Loucy (cell line): ENCODE data around the gene ADRM1.

Experiments used
- H2AFZ ChIP-seq: fragments of 200-600 bp; sonication (generic); 2 replicates; pipeline ENCODE4 v1.6.0; 2016; ENCODE audit warnings: antibody characterized with exemption, mild to moderate bottlenecking, low read length, moderate library complexity
- H3F3A ChIP-seq: fragments of 200-600 bp; 2 replicates; pipeline ENCODE4 v1.6.0; 2016; ENCODE audit warnings: antibody characterized with exemption, low read depth, mild to moderate bottlenecking
- H3K27me3 ChIP-seq: fragments of 200-600 bp; sonication (generic); 2 replicates; pipeline ENCODE4 v1.6.1; 2014; ENCODE audit warnings: low read length, mild to moderate bottlenecking; ENCODE audit not compliant: insufficient read depth, poor library complexity, severe bottlenecking
- H3K36me3 ChIP-seq: fragments of 200-600 bp; sonication (generic); 2 replicates; pipeline ENCODE4 v1.6.1; 2016; ENCODE audit warnings: low read length; ENCODE audit not compliant: insufficient read depth
- H3K4me1 ChIP-seq: fragments of 200-600 bp; sonication (generic); 2 replicates; pipeline ENCODE4 v1.5.1; 2014; ENCODE audit warnings: low read length, mild to moderate bottlenecking; ENCODE audit not compliant: insufficient read depth, poor library complexity, severe bottlenecking
- H3K4me2 ChIP-seq: fragments of 200-600 bp; sonication (generic); 2 replicates; pipeline ENCODE4 v1.6.0; 2014; ENCODE audit warnings: antibody characterized with exemption, low read length, low read depth, mild to moderate bottlenecking; ENCODE audit not compliant: poor library complexity, severe bottlenecking
- H3K4me3 ChIP-seq: fragments of 200-600 bp; sonication (generic); 2 replicates; pipeline ENCODE4 v1.5.1; 2014; ENCODE audit warnings: low read length, mild to moderate bottlenecking, mixed read lengths; ENCODE audit not compliant: poor library complexity, severe bottlenecking
- H3K79me2 ChIP-seq: fragments of 200-600 bp; sonication (generic); 2 replicates; pipeline ENCODE4 v1.6.1; 2014; ENCODE audit warnings: low read length; ENCODE audit not compliant: insufficient read depth
- H3K9ac ChIP-seq: fragments of 200-600 bp; sonication (generic); 2 replicates; pipeline ENCODE4 v1.6.0; 2014; ENCODE audit warnings: mild to moderate bottlenecking, low read depth, low read length, moderate library complexity; ENCODE audit not compliant: poor library complexity, severe bottlenecking
- H3K9me2 ChIP-seq: fragments of 200-600 bp; sonication (generic); replicated peaks from 2 replicates; pipeline ENCODE4 v1.6.1; 2016; ENCODE audit warnings: low read depth, low read length, mixed read lengths
- H3K9me3 ChIP-seq: fragments of 200-600 bp; sonication (generic); 2 replicates; pipeline ENCODE4 v1.6.1; 2014; ENCODE audit warnings: mild to moderate bottlenecking, antibody characterized with exemption, low read length, low read depth; ENCODE audit not compliant: insufficient read depth
- H4K20me1 ChIP-seq: fragments of 200-600 bp; sonication (generic); 2 replicates; pipeline ENCODE4 v1.6.0; 2014; ENCODE audit warnings: antibody characterized with exemption, low read length, mild to moderate bottlenecking; ENCODE audit not compliant: insufficient read depth, poor library complexity, severe bottlenecking
- CTCF ChIP-seq: fragments of 200-600 bp; sonication (generic); conservative IDR thresholded peaks from 2 replicates; pipeline ENCODE4 v1.5.1; 2014; ENCODE audit warnings: mild to moderate bottlenecking, antibody characterized with exemption, low read length
- EZH2phosphoT487 ChIP-seq: fragments of 200-600 bp; IDR thresholded peaks from 2 replicates; pipeline ENCODE4 v1.6.1; 2018; ENCODE audit warnings: antibody characterized with exemption, mild to moderate bottlenecking, moderate library complexity, borderline replicate concordance

ADRM1 gene

DNA sequence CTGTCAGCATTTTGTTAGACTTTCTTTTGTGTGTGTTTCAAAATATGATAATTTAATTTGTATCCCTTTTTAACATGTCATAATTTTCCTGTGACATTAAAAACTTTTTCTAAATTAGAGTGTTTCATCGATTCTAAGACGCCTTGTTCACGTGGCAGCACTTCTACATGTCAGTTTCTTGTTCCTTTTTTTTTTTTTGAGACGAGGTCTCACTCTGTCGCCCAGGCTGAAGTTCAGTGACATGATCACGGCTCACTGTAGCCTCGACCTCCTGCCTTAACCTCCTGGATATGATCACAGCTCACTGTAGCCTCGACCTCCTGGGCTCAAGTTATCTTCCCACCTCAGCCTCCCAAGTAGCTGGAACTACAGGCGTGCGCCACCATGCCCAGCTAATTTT lies 27.6 kb upstream of the ADRM1 start:
- no peak overlapping the region for H3K4me2 ChIP-seq
- H3K9me3 ChIP-seq = no peaks in the 10 kb centered on the region
- H3K9ac ChIP-seq = no peak overlapping the region
- H3K4me1 ChIP-seq = no peaks in the 10 kb centered on the region
- peaks cover 68% of the 10 kb centered on the region; the same call in 1 of the 2 replicates for H3K36me3 ChIP-seq
- no peaks in the 10 kb centered on the region for H3K27me3 ChIP-seq
- H3K4me3 ChIP-seq = no peak overlapping the region
- H2AFZ ChIP-seq = no peak overlapping the region
- no peaks in the 10 kb centered on the region for H3K9me2 ChIP-seq
- no peak for TF ChIP-seq EZH2phosphoT487
- no peak for TF ChIP-seq CTCF
- no peaks in the 10 kb centered on the region for H4K20me1 ChIP-seq
- no peaks in the 10 kb centered on the region for H3F3A ChIP-seq
- H3K79me2 ChIP-seq = no peaks in the 10 kb centered on the region

DNA sequence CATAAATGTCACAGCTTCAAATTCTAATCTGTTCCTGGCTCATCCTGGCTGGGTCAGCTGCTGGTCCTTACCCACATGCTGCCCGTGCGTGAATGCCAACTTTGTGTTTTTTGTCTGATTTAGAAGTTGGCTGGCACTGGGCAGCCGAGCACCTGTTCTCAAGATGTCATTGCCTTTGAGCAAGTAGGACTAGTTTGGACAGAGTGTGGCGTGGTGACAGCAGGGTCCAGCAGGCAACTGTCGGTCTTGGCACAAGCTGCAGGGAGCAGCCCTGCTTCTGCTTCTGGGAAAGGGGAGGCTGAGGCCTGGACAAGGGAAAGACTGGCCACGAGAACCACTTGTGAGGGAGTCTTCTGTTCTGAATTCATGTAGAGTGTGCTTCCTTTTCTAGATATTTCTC lies 26.4 kb upstream of the ADRM1 start:
- no peak overlapping the region for H2AFZ ChIP-seq
- H3K4me1 ChIP-seq = no peaks in the 10 kb centered on the region
- H3K36me3 ChIP-seq = peaks cover 78% of the 10 kb centered on the region; the same call in 1 of the 2 replicates
- H3K9me2 ChIP-seq = no peaks in the 10 kb centered on the region
- no peak for TF ChIP-seq CTCF
- TF ChIP-seq EZH2phosphoT487 = no peak
- H3K9ac ChIP-seq = no peak overlapping the region
- H3K4me2 ChIP-seq = no peak overlapping the region
- no peaks in the 10 kb centered on the region for H4K20me1 ChIP-seq
- no peaks in the 10 kb centered on the region for H3K79me2 ChIP-seq
- H3K27me3 ChIP-seq = no peaks in the 10 kb centered on the region
- H3F3A ChIP-seq = no peaks in the 10 kb centered on the region
- no peak overlapping the region for H3K4me3 ChIP-seq
- H3K9me3 ChIP-seq = no peaks in the 10 kb centered on the region

DNA sequence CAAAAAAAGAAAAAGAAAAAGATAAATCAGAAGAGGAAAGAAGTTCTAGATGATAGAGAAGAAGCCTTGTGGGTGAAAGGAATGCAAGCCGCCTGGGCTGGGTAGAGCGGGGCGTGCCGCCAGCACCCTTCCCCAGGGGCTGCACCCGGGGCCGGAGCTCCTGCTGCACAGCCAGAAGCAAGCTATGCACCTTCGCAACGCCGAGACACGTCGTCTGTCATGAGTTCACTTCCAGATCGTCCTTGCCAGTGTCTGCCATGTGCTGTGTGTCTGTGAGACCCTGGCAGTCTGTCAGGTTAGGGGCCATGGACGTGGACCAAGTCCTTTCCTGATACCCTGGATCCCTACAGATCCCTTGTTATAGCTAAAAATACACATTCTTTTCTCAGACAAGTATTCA lies 25.5 kb upstream of the ADRM1 start:
- H3K36me3 ChIP-seq = peaks cover 80% of the 10 kb centered on the region; the same call in 1 of the 2 replicates
- TF ChIP-seq CTCF = no peak
- TF ChIP-seq EZH2phosphoT487 = no peak

More for the DNA sequence above, 25.5 kb upstream of the ADRM1 start:
- Histone ChIP-seq H3K9me3 (no peaks in the 10 kb centered on the region), H3K27me3 (no peaks in the 10 kb centered on the region), H3K4me3 (no peak overlapping the region), H3K9ac (no peak overlapping the region), H3F3A (no peaks in the 10 kb centered on the region), H3K4me1 (no peaks in the 10 kb centered on the region), H3K9me2 (no peaks in the 10 kb centered on the region), H3K4me2 (no peak overlapping the region), H3K79me2 (no peaks in the 10 kb centered on the region), H4K20me1 (no peaks in the 10 kb centered on the region), H2AFZ (no peak overlapping the region)
